Measurements from ENCODE around the gene SV2B.

DNA sequence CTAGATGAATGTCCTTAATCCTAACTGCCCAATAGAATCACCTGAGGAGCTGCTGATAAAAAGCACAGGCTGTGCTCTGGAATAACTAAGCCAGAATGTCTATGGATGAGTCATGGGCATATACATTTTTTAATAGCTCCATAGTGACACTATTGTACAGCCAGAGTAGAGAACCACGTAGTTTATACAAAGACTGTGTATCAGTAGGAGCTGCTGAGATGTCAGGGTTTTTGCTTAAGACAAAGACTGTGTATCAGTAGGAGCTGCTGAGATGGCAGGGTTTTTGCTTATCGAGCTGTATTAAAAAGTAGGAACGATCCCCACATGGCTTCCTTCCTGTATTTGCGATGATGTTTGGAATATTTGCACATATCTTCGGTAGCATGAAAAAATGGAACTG lies 137.4 kb downstream of the SV2B start:
- TF ChIP-seq, protein P1, sequence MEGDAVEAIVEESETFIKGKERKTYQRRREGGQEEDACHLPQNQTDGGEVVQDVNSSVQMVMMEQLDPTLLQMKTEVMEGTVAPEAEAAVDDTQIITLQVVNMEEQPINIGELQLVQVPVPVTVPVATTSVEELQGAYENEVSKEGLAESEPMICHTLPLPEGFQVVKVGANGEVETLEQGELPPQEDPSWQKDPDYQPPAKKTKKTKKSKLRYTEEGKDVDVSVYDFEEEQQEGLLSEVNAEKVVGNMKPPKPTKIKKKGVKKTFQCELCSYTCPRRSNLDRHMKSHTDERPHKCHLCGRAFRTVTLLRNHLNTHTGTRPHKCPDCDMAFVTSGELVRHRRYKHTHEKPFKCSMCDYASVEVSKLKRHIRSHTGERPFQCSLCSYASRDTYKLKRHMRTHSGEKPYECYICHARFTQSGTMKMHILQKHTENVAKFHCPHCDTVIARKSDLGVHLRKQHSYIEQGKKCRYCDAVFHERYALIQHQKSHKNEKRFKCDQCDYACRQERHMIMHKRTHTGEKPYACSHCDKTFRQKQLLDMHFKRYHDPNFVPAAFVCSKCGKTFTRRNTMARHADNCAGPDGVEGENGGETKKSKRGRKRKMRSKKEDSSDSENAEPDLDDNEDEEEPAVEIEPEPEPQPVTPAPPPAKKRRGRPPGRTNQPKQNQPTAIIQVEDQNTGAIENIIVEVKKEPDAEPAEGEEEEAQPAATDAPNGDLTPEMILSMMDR (IDR thresholded peaks at IDR 0.05 in 2 of 3, conservative IDR thresholded peaks at IDR 0.05 in 1 of 3; ENCODE audit: borderline replicate concordance in 1 of 3, insufficient read depth in 1 of 3, low read depth in 2 of 3, low read length in 2 of 3), result no peak
- TF ChIP-seq ZNF274 (IDR thresholded peaks at IDR 0.05; ENCODE audit: low read depth, low read length), result no peak
- TF ChIP-seq, protein P2, sequence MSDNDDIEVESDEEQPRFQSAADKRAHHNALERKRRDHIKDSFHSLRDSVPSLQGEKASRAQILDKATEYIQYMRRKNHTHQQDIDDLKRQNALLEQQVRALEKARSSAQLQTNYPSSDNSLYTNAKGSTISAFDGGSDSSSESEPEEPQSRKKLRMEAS (IDR thresholded peaks at IDR 0.05), result no peak
- TF ChIP-seq, protein P3, sequence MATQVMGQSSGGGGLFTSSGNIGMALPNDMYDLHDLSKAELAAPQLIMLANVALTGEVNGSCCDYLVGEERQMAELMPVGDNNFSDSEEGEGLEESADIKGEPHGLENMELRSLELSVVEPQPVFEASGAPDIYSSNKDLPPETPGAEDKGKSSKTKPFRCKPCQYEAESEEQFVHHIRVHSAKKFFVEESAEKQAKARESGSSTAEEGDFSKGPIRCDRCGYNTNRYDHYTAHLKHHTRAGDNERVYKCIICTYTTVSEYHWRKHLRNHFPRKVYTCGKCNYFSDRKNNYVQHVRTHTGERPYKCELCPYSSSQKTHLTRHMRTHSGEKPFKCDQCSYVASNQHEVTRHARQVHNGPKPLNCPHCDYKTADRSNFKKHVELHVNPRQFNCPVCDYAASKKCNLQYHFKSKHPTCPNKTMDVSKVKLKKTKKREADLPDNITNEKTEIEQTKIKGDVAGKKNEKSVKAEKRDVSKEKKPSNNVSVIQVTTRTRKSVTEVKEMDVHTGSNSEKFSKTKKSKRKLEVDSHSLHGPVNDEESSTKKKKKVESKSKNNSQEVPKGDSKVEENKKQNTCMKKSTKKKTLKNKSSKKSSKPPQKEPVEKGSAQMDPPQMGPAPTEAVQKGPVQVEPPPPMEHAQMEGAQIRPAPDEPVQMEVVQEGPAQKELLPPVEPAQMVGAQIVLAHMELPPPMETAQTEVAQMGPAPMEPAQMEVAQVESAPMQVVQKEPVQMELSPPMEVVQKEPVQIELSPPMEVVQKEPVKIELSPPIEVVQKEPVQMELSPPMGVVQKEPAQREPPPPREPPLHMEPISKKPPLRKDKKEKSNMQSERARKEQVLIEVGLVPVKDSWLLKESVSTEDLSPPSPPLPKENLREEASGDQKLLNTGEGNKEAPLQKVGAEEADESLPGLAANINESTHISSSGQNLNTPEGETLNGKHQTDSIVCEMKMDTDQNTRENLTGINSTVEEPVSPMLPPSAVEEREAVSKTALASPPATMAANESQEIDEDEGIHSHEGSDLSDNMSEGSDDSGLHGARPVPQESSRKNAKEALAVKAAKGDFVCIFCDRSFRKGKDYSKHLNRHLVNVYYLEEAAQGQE (IDR thresholded peaks at IDR 0.05; ENCODE audit: low read depth), result no peak
- TF ChIP-seq JUND (IDR thresholded peaks at IDR 0.05), result no peak
- no peak for TF ChIP-seq POLR2A (IDR thresholded peaks at IDR 0.05; ENCODE audit: borderline replicate concordance, extremely low read depth, insufficient read depth, insufficient read length)
- no peak for TF ChIP-seq POLR2AphosphoS5 (IDR thresholded peaks at IDR 0.05; ENCODE audit: low read depth, low read length)
- TF ChIP-seq YY1 (IDR thresholded peaks at IDR 0.05; ENCODE audit: extremely low read depth, insufficient replicate concordance, low read depth, low read length), result no peak
